GM19240 (cell line): ENCODE data around the gene MEIS3.

Experiments
- DNase-seq: peaks from one replicate; pipeline ENCODE4 v3.0.0; 2011; ENCODE audit warnings: low spot score; ENCODE audit not compliant: insufficient read length

Gene MEIS3

GRCh38 chr19:47435883-47436417 lies 16.6 kb upstream of the MEIS3 start:
- DNase-seq: no peak

- DNase-seq: no peak
These were observed 15.9 kb upstream of the MEIS3 start for GRCh38 chr19:47435196-47435595.

GRCh38 chr19:47434088-47434487 lies 14.8 kb upstream of the MEIS3 start:
- no peak for DNase-seq

- no peak for DNase-seq
These were observed 13.8 kb upstream of the MEIS3 start for GRCh38 chr19:47433121-47433520.

- no peak for DNase-seq
These were observed 13.2 kb upstream of the MEIS3 start for GRCh38 chr19:47432499-47432898.

GRCh38 chr19:47432091-47432490 lies 12.8 kb upstream of the MEIS3 start:
- DNase-seq: no peak

GRCh38 chr19:47430041-47430802 lies 10.9 kb upstream of the MEIS3 start:
- no peak for DNase-seq

GRCh38 chr19:47429140-47429793 lies 9.9 kb upstream of the MEIS3 start:
- no peak for DNase-seq

GRCh38 chr19:47428177-47428894 lies 9.0 kb upstream of the MEIS3 start:
- peak; percentile 84 for DNase-seq

GRCh38 chr19:47427241-47428176 lies 8.2 kb upstream of the MEIS3 start:
- DNase-seq: peak; percentile 81

GRCh38 chr19:47423203-47423882 lies 4.0 kb upstream of the MEIS3 start:
- DNase-seq: no peak

GRCh38 chr19:47422417-47423163 lies 3.3 kb upstream of the MEIS3 start:
- no peak for DNase-seq

GRCh38 chr19:47421844-47422395 lies 2.6 kb upstream of the MEIS3 start:
- DNase-seq: no peak

- DNase-seq: no peak
These were observed 2.0 kb upstream of the MEIS3 start for GRCh38 chr19:47421244-47421786.

- no peak for DNase-seq
These were observed 462 bp upstream of the MEIS3 start for GRCh38 chr19:47419789-47420188.

GRCh38 chr19:47418692-47419029 lies 666 bp downstream of the MEIS3 start:
- DNase-seq: no peak

GRCh38 chr19:47417746-47418691 lies 1.3 kb downstream of the MEIS3 start:
- no peak for DNase-seq

- DNase-seq: no peak
These were observed 2.1 kb downstream of the MEIS3 start for GRCh38 chr19:47417107-47417745.
